NCI-H1048 (cell line): ENCODE measurements around the gene SMAP1.

Source experiments
- DNase-seq: peaks from one replicate; lab custom pipeline; 2025; lab: John Stamatoyannopoulos, UW

The SMAP1 gene

DNA sequence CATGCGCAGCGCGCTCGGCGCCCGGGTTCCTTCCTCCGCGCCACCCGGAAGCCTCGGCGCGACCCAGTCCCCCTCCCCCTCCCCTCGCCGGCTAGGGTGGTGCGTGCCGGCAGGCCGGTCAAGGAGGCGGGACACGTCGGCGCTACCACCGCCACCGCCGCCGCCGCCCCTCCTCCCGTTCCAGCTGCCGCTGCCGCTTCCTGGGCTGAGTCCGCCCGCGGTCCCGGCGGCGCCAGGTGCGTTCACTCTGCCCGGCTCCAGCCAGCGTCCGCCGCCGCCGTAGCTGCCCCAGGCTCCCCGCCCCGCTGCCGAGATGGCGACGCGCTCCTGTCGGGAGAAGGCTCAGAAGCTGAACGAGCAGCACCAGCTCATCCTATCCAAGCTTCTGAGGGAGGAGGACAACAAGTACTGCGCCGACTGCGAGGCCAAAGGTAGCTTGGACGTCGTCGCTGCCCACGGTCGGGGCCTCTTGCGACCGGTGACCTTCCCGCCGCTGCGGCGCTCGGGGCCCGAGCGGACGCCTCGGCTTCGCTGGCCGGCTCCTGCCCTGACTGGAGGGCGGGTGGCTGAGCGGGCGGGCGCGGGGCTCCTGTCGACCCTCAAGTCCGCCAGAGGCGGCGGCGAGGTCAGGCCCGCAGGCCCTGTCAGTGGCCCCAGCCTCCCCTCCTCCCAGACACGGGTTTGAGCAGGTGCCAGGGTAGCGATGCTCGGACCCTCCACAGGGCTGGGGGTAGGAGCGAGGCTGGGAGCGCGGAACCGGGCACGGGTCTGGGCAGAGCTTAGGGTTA is at the start of gene SMAP1:
SMAP1 (plus strand) TSS at position 173 of the 788 bp plus-strand sequence; CDS start at position 314, 141 bp downstream.
- peak; percentile 71 for DNase-seq

- DNase-seq: no peak
Measured at GRCh38 chr6:70620746-70621145, 46.9 kb upstream of the SMAP1 start.

DNA sequence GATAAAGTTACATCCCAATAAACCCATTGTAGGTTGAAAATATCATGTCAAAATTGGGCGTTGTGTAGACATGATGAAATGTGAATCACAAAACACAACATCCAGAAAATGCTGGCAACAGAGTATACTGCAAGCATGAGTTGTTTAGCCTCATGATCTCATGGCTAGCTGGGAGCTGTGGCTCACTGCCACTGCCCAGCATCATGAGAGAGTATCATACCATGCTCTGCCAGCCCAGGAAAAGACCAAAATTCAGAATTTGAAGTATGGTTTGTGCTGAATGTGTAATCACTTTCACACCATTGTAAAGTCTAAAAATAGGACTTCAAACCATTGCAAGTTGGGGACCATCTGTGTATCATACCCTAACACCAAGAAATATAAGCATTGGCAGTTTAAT is 45.2 kb upstream of the SMAP1 start:
- DNase-seq: no peak

DNA sequence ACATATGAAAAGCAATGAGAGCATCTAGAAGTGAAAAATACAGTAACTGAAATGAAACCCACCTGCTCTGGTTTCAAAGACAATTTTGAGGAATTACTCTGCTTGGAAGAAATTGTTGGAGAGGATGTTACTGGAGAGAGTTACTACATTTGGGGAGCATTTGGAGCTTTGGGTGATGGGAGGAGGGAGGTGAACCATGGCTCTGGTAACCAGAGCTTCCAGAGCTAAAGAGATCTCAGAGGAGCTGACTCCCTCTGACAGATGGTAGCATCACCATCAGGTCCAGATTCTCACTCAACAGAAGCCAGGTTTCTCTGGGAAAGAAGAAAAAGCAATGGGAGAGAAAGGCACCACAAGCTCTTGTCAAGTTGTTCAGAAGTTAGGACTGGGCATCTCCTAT is 42.2 kb upstream of the SMAP1 start:
- no peak for DNase-seq

- no peak for DNase-seq
Measured at GRCh38 chr6:70627500-70628254, 40.0 kb upstream of the SMAP1 start.

- DNase-seq: no peak
Measured at GRCh38 chr6:70629929-70630328, 37.8 kb upstream of the SMAP1 start.

DNA sequence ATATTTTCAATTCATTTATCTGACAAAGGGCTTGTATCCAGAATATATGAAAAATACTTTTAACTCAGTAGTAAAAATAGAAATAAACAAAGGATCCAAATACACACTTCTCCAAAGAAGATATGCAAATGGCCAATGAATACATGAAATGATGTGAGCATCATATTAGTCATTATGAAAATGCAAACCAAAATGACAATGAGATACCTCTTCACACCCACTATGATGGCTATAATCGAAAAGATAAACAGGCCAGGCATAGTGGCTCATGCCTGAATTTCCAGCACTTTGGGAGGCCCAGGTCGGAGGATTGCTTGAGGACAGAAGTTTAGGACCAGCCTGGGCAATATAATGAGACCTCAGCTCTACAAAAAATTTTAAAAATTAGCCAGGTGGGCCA is 33.8 kb upstream of the SMAP1 start:
- no peak for DNase-seq

GRCh38 chr6:70636596-70636995 is 31.1 kb upstream of the SMAP1 start:
- no peak for DNase-seq

- no peak for DNase-seq
Measured at GRCh38 chr6:70638468-70638867, 29.2 kb upstream of the SMAP1 start.

DNA sequence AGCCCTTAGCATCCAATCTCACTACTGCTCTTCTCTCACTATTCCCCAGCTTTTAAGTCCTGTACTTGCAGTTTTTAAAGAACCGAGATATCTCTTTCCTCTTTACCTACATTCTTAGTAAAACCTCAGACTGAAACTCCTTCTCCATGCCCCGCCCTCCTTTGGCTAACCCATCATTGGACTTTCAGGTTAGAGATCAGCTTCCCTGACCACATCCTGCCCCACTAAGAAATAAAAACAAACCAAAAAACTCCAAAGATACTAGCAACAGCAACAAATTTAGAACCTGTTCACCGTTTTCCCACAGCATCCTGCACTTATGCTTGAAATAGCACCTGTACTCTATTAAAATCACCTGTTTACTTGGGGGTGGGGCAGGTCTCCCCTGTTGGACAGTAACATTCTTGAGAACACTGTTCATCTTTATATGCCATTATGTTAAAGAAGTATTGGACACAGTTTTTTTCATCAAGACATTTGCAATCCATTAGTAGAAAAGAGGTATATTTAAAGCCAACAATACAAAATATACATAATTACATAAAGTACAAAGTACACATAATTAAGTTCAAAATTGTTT is 16.3 kb upstream of the SMAP1 start:
- DNase-seq: no peak

- no peak for DNase-seq
Measured at GRCh38 chr6:70652216-70652615, 15.5 kb upstream of the SMAP1 start.

DNA sequence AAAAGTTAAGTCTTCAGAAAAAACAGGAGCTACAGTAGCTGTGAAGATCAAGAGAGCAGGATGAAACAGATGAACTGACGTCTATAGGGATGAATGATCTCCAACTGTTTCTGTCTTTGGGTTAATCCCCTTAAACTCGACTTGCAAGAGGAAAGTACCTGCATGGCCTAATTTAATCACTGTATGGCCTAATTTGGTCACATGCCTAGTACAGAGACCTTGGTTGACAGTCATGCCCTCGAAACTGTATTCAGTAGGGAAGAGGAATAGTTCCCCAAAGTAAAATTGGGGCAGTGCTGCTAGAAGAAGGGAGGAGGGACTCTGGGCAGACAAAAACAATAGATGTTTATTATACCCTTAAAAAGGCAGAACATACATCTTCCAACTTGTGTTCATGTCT is 10.0 kb upstream of the SMAP1 start:
- no peak for DNase-seq

GRCh38 chr6:70663881-70664466 is 3.7 kb upstream of the SMAP1 start:
- DNase-seq: no peak

DNA sequence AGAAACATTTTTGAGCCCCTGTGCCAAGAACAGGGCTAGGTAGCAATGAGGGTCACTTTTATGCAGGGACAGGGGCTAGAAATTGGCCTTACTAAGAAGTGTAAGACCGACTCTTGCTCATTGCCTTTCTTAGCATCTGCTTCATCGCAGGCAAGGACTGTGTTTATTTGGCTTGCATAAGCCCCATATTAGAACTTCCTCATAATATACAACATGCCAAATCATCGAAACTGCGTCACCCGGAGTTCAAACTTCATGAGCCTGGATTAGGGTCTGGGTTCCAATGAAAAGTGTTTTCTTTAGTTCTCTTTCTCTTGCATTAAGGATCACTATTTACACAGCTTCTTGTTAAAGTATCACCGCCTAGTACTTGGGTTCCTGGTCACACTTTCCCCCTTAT is 977 bp upstream of the SMAP1 start:
- no peak for DNase-seq

- DNase-seq: no peak
Measured at GRCh38 chr6:70667256-70667710, 400 bp upstream of the SMAP1 start.

DNA sequence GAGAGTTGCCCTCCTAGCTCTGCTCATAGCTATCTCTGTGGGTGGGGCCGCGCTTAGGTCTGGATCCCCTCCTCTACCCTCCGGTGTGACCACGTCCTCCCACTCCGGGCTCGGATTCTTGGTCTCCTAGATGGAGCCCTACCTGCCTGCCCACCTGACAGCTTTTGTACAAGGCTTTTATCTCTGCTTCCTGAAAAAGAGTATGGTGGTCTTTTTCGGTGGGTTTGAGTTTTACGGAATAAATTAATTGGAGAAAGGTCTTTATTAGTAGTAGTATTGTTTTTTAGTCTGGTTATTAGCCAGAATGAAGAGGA is 773 bp downstream of the SMAP1 start:
- no peak for DNase-seq

DNA sequence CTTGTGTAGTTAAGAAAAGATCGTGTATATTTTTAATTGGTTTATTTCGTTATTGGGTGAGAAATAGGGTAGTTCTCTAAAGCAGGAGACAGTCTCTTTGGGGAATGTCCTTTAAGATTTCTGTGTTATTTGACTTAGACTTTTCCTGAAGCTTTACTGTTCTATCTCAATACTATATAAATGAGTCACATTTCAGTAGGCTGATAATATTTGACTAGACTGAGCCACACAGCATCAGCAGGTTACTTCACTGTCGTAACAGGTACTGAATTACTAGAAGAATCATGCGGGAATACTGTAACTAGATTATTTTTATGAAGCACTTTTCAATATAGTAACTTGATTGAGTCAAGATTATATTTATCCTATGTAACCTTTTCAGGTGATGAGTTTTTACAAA is 1.4 kb downstream of the SMAP1 start:
- DNase-seq: no peak

DNA sequence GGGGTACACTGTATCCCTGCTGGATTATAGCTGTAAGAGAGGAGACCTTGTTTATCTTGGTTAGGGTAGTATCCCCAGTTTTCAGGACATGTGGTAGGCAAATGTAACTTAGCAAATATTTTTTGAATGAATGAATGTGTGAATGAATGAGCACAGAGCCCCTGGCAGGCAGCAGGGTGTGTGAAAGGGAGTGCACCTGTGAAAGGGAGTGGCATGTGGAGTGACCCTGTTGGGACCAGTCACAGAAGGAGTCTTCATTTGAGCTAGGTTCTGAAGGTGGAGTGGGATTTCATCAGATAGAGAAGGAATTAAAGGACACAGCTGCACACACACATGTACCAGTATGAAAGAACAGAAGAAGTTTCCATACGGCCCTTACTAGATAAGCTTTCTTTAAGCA is 4.9 kb downstream of the SMAP1 start:
- DNase-seq: no peak

GRCh38 chr6:70673054-70673453 is 5.4 kb downstream of the SMAP1 start:
- DNase-seq: no peak

- DNase-seq: no peak
Measured at GRCh38 chr6:70673601-70674000, 5.9 kb downstream of the SMAP1 start.

DNA sequence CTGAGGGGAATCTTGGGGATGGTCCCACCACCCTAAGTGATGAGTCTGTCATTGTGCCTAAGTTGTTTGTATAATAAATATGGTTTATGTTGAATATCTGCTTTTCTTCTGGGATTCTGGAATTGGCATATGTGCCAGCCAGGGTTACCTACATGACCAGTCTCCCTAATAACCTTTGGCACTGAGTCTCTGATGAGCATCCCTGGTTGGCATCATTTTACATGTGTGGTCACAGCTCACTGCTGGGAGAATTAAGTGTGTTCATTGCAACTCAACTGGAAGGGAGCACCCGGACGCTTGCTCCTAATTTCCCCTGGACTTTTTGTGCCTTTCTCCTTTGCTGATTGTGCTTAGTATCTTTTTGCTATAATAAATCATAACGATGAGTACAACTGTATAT is 8.1 kb downstream of the SMAP1 start:
- no peak for DNase-seq

GRCh38 chr6:70676821-70677220 is 9.1 kb downstream of the SMAP1 start:
- DNase-seq: no peak

DNA sequence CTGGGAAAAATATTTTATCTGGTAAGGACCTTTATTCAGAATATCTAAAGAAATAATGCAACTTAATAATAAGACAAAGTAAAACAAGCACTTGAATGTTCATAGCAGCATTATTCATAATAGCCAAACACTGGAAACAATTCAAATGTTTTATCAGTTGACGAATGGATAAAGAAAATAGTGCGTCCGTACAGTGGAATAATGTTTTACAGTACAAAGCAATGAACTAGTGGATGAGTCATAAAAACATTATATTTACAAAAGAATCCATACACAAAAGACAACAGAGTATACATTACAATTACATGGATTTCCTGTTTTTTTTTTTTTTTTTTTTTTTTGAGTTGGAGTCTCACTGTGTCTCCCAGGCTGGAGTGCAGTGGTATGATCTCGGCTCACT is 12.7 kb downstream of the SMAP1 start:
- DNase-seq: no peak
